ENCODE results near the gene OR4K2.

OR4K2 gene

DNA sequence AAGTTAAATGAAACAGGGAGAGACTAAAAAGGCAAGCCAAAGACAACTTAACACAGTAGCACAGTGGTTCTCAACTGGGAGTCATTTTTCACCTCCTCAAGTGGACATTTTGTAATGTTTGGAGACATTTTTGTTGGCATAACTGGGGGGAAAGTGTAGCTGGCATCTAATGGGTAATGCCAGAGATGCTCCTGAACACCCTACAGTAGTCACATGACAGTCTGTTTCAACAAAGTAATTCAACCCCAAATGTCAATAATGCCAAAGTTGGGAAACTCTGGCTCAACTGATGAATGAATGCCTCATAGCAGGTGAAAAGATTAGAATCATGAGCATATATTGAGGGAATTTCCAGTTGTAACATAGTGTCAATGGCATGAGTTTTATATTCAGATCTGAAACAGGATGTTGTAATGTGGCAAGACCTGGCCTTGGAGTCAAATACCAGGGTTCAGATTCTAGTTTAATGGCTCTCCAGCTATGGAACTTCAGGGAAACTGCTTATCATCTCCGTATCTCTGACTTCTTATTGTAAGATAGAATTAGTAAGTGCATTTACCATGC is 43.1 kb downstream of the OR4K2 start:
- Mint-ChIP-seq H3K4me3 (no peak overlapping the region), H3K36me3 (ENCODE audit: low read depth) (no peaks in the 10 kb centered on the region), H3K27ac (no peak overlapping the region), H3K4me1 (ENCODE audit: low read depth) (no peaks in the 10 kb centered on the region), H3K27me3 (ENCODE audit: low read depth) (no peaks in the 10 kb centered on the region), H3K9me3 (no peaks in the 10 kb centered on the region)

DNA sequence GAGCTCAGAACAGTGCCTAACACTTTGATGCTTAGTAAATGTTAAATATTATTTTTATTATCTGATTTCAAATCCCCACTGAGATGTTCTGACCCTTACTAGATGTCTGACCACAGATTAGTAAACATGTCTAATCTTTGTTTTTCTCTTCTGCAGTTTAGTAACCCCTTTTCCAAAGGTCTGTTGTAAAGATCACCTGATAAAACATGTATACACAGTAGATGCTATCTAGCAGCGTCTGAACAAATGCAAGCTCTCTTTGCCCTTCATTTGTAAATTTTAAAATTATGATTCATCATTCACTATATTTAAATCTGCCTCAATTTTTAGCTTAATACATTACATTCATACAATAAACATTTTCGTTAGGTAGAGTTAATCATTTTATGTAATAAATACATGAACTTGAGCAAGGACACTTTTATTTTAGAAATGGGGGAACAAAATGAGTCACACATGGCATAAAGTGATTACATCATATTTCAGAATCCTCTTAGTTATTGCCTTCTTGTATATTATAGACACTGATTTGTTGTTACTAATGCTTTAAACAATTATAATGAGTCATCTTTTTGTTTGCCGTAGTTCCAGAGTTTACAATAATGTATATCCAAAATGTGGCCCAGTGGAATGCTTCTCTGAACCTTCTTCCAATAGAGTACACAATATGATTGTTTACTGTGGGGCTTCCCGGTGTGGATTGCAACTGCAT is 43.8 kb downstream of the OR4K2 start:
- H3K4me3 Mint-ChIP-seq, result no peak overlapping the region
- H3K27me3 Mint-ChIP-seq (ENCODE audit: low read depth), result no peaks in the 10 kb centered on the region
- H3K4me1 Mint-ChIP-seq (ENCODE audit: low read depth), result no peaks in the 10 kb centered on the region
- no peaks in the 10 kb centered on the region for H3K9me3 Mint-ChIP-seq
- H3K27ac Mint-ChIP-seq, result no peak overlapping the region
- no peaks in the 10 kb centered on the region for H3K36me3 Mint-ChIP-seq (ENCODE audit: low read depth)

DNA sequence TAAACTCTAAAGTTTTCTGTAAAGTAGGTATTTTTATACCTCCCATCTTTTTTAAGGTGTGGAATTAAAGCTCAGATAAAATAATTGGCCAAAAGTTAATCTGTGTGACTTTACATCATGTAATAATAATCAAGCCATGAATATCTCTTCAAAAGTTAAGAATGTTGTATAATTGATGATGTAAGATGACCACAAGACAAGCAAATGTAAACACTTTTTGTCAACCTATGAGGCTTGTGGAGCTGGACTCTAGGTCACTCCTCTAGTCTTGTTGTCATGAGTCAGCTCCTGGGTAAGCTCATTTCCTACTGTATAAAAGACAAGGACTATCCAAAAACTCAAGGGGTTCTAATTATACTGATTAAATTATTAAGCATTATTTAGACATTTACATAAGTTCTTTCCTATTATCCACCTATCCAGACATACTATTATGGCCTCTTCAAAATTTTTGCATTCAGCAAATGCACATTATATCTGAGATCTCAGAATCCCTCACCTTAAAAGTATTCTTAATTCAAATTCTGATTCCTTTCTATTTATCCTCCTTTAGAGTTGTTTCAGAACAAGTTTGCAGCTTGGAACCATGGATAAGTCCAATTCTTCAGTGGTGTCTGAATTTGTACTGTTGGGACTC is 45.2 kb downstream of the OR4K2 start, which contains the start of gene OR4K5:
TSS of gene OR4K5 (plus strand) at position 587 of the 637 bp plus-strand sequence. CDS start at position 587, 0 bp downstream.
- Mint-ChIP-seq H3K9me3 (no peaks in the 10 kb centered on the region), H3K27me3 (ENCODE audit: low read depth) (no peaks in the 10 kb centered on the region), H3K4me3 (no peak within 1 kb of the TSS), H3K36me3 (ENCODE audit: low read depth) (no peaks in the 10 kb centered on the region), H3K27ac (no peak within 1 kb of the TSS), H3K4me1 (ENCODE audit: low read depth) (no peaks in the 10 kb centered on the region)

DNA sequence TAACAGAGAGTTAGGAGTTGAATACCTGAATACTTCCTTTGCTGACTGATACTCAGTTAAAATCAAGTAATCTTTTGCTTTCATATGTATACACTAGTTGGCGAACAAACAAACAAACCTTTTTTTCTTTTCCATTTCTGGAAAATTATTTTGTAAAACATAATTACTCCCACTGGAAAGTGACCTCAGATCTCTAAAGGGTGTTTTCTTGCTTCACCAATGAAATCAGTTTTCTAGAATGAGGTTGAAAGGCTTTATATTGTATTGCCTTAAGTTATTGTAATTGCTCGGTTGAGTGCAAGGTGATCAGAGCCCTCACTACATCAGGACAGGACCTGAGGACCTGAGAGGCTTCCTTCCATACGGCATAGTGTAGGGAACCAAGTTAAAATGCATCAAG is 55.7 kb downstream of the OR4K2 start, which contains the start of gene OR4K1:
TSS of gene OR4K1 (plus strand) at position 301 of the 400 bp plus-strand sequence. CDS start 4,750 bp downstream, outside the sequence.
- H3K4me3 Mint-ChIP-seq, result no peak within 1 kb of the TSS
- H3K36me3 Mint-ChIP-seq (ENCODE audit: low read depth), result no peaks in the 10 kb centered on the region
- no peak within 1 kb of the TSS for H3K27ac Mint-ChIP-seq
- no peaks in the 10 kb centered on the region for H3K27me3 Mint-ChIP-seq (ENCODE audit: low read depth)
- H3K4me1 Mint-ChIP-seq (ENCODE audit: low read depth), result no peaks in the 10 kb centered on the region
- no peaks in the 10 kb centered on the region for H3K9me3 Mint-ChIP-seq

Measured in T-helper 1 cell treated with Interleukin-12 subunit alpha and Interleukin-12 subunit beta and Interleukin-4 antibody, amounts not matched to agents 30 μg/mL and 1 μg/mL, for 36 hours (primary cell).